SU-DHL-6 (cell line): Measurements from ENCODE around the gene GPRC5B.

Source experiments
- H2AFZ ChIP-seq: fragments of 200-600 bp; sonication (generic); 2 replicates; pipeline ENCODE4 v1.6.1; 2014; ENCODE audit warnings: low read depth, mild to moderate bottlenecking, moderate library complexity, mixed read lengths, antibody characterized with exemption, low read length; ENCODE audit not compliant: severe bottlenecking
- H3F3A ChIP-seq: fragments of 200-600 bp; shearing (Covaris generic); 2 replicates; pipeline ENCODE4 v1.6.0; 2016; ENCODE audit warnings: antibody characterized with exemption, mild to moderate bottlenecking; ENCODE audit not compliant: insufficient read depth
- H3K27ac ChIP-seq: fragments of 200-600 bp; sonication (generic); 2 replicates; pipeline ENCODE4 v1.5.1; 2016; ENCODE audit warnings: low read depth, mild to moderate bottlenecking, low read length, moderate library complexity, mixed read lengths
- H3K27me3 ChIP-seq: fragments of 200-600 bp; sonication (generic), shearing (Covaris generic); 2 replicates; pipeline ENCODE4 v1.6.0; 2014; ENCODE audit warnings: mild to moderate bottlenecking, low read length
- H3K36me3 ChIP-seq: fragments of 200-600 bp; sonication (generic); 2 replicates; pipeline ENCODE4 v1.6.1; 2014; ENCODE audit warnings: mild to moderate bottlenecking, low read length, mixed read lengths
- H3K4me2 ChIP-seq: fragments of 300-600, 200-600 bp; shearing (Covaris generic), sonication (generic); 2 replicates; pipeline ENCODE4 v1.6.0; 2014; ENCODE audit warnings: low read length, low read depth, mild to moderate bottlenecking; ENCODE audit not compliant: poor library complexity, severe bottlenecking
- H3K4me3 ChIP-seq: fragments of 200-600 bp; sonication (generic); 2 replicates; pipeline ENCODE4 v1.5.1; 2014; ENCODE audit warnings: antibody characterized with exemption, low read length, mild to moderate bottlenecking, mixed read lengths; ENCODE audit not compliant: insufficient read depth, poor library complexity, severe bottlenecking
- H3K79me2 ChIP-seq: fragments of 200-600 bp; sonication (generic); 2 replicates; pipeline ENCODE4 v1.6.1; 2014; ENCODE audit warnings: mild to moderate bottlenecking, low read length, moderate library complexity; ENCODE audit not compliant: insufficient read depth
- H3K9ac ChIP-seq: fragments of 200-600 bp; sonication (generic); 2 replicates; pipeline ENCODE4 v1.7.0; 2014; ENCODE audit warnings: mild to moderate bottlenecking, low read length
- H3K9me2 ChIP-seq: fragments of 200-600 bp; sonication (generic); replicated peaks from 2 replicates; pipeline ENCODE4 v1.6.1; 2014; ENCODE audit warnings: low read length; ENCODE audit not compliant: insufficient read depth
- H3K9me3 ChIP-seq: fragments of 200-600 bp; sonication (generic); 2 replicates; pipeline ENCODE4 v1.6.1; 2014; ENCODE audit warnings: low read length, mixed read lengths; ENCODE audit not compliant: insufficient read depth
- H4K20me1 ChIP-seq: fragments of 200-600 bp; sonication (generic); 2 replicates; pipeline ENCODE4 v1.6.1; 2014; ENCODE audit warnings: low read depth, mild to moderate bottlenecking, antibody characterized with exemption, low read length, moderate library complexity, mixed read lengths
- CTCF ChIP-seq: fragments of 200-600 bp; sonication (generic); IDR thresholded peaks from one replicate; pipeline ENCODE4 v1.5.1; 2017; ENCODE audit warnings: antibody characterized with exemption, mild to moderate bottlenecking, low read length, moderate library complexity; ENCODE audit not compliant: insufficient read depth, poor library complexity, severe bottlenecking
- EZH2phosphoT487 ChIP-seq: fragments of 200-600 bp; sonication (generic), shearing (Covaris generic); conservative IDR thresholded peaks from 2 replicates; pipeline ENCODE4 v1.6.1; 2018; ENCODE audit warnings: mild to moderate bottlenecking, antibody characterized with exemption, low read length, moderate library complexity, mixed read lengths

Gene GPRC5B

GRCh38 chr16:19885451-19886072 lies 914 bp upstream of the GPRC5B start:
- Histone ChIP-seq H3K4me2 (no peak overlapping the region), H3F3A (no peaks in the 10 kb centered on the region), H3K9me2 (no peaks in the 10 kb centered on the region), H3K27ac (no peak overlapping the region), H2AFZ (no peak overlapping the region), H3K27me3 (no peaks in the 10 kb centered on the region), H3K9ac (no peak overlapping the region), H3K79me2 (no peaks in the 10 kb centered on the region), H3K36me3 (no peaks in the 10 kb centered on the region), H4K20me1 (no peaks in the 10 kb centered on the region), H3K4me3 (no peak overlapping the region), H3K9me3 (no peaks in the 10 kb centered on the region)
- TF ChIP-seq EZH2phosphoT487 = no peak
- no peak for TF ChIP-seq CTCF

GRCh38 chr16:19883966-19884485 lies 622 bp downstream of the GPRC5B start:
- H3K27ac ChIP-seq = no peak overlapping the region
- no peaks in the 10 kb centered on the region for H3K79me2 ChIP-seq
- H3K9ac ChIP-seq = no peak overlapping the region
- no peak overlapping the region for H2AFZ ChIP-seq
- no peak overlapping the region for H3K4me3 ChIP-seq
- no peak overlapping the region for H3K4me2 ChIP-seq
- TF ChIP-seq CTCF (no peak), EZH2phosphoT487 (no peak)
- H3K9me2 ChIP-seq = no peaks in the 10 kb centered on the region
- no peaks in the 10 kb centered on the region for H4K20me1 ChIP-seq
- no peaks in the 10 kb centered on the region for H3K36me3 ChIP-seq
- no peaks in the 10 kb centered on the region for H3F3A ChIP-seq
- no peaks in the 10 kb centered on the region for H3K27me3 ChIP-seq
- no peaks in the 10 kb centered on the region for H3K9me3 ChIP-seq

GRCh38 chr16:19883296-19883965 lies 1.2 kb downstream of the GPRC5B start:
- H3K27ac ChIP-seq = no peak overlapping the region
- H3K36me3 ChIP-seq = no peaks in the 10 kb centered on the region
- H3K27me3 ChIP-seq = no peaks in the 10 kb centered on the region
- H3K4me2 ChIP-seq = no peak overlapping the region
- H4K20me1 ChIP-seq = no peaks in the 10 kb centered on the region
- no peaks in the 10 kb centered on the region for H3K9me3 ChIP-seq
- H3K4me3 ChIP-seq = no peak overlapping the region
- H3K9ac ChIP-seq = no peak overlapping the region
- H2AFZ ChIP-seq = no peak overlapping the region
- TF ChIP-seq CTCF (no peak), EZH2phosphoT487 (no peak)
- no peaks in the 10 kb centered on the region for H3F3A ChIP-seq
- no peaks in the 10 kb centered on the region for H3K79me2 ChIP-seq
- no peaks in the 10 kb centered on the region for H3K9me2 ChIP-seq
